H9 (cell line): ENCODE data around the gene TMEM81. TPM values are rescaled to one million over a fixed set of nuclear protein-coding genes. Genes with fewer than 3 reads are reported as not detected.

Source experiments
- DNase-seq: peaks from one replicate; pipeline ENCODE4 v3.0.0-alpha.2; 2017
- H2AFZ ChIP-seq: one replicate; pipeline ENCODE4 v1.6.1; 2013; ENCODE audit warnings: mild to moderate bottlenecking, low read length, control low read depth, moderate library complexity
- H2AK5ac ChIP-seq: 2 replicates; pipeline ENCODE4 v1.6.1; 2013; ENCODE audit warnings: low read length, control low read depth, mixed read lengths; ENCODE audit not compliant: insufficient read length
- H2BK120ac ChIP-seq: one replicate; pipeline ENCODE4 v1.6.1; 2013; ENCODE audit warnings: low read depth, mild to moderate bottlenecking, low read length, control low read depth, inconsistent platforms; ENCODE audit not compliant: poor library complexity, severe bottlenecking
- H2BK12ac ChIP-seq: 2 replicates; pipeline ENCODE4 v1.6.1; 2013; ENCODE audit warnings: low read length, control low read depth, mixed read lengths, low read depth; ENCODE audit not compliant: insufficient read length
- H2BK15ac ChIP-seq: 2 replicates; pipeline ENCODE4 v1.6.1; 2013; ENCODE audit warnings: low read depth, low read length, control low read depth
- H2BK20ac ChIP-seq: one replicate; pipeline ENCODE4 v1.6.1; 2013; ENCODE audit warnings: low read depth, mild to moderate bottlenecking, low read length, control low read depth, inconsistent platforms; ENCODE audit not compliant: poor library complexity, severe bottlenecking
- H2BK5ac ChIP-seq: 2 replicates; pipeline ENCODE4 v1.6.1; 2013; ENCODE audit warnings: low read length, control low read depth, mixed read lengths; ENCODE audit not compliant: insufficient read length
- H3K14ac ChIP-seq: 2 replicates; pipeline ENCODE4 v1.6.1; 2013; ENCODE audit warnings: low read length, control low read depth; ENCODE audit not compliant: insufficient read depth
- H3K18ac ChIP-seq: 2 replicates; pipeline ENCODE4 v1.6.1; 2013; ENCODE audit warnings: low read depth, mild to moderate bottlenecking, mixed read lengths, low read length, control low read depth; ENCODE audit not compliant: insufficient read length
- H3K23ac ChIP-seq: 2 replicates; pipeline ENCODE4 v1.6.1; 2013; ENCODE audit warnings: low read length, control low read depth, mixed read lengths, low read depth; ENCODE audit not compliant: insufficient read length
- H3K23me2 ChIP-seq: 2 replicates; pipeline ENCODE4 v1.6.1; 2013; ENCODE audit warnings: low read depth, mild to moderate bottlenecking, mixed read lengths, low read length, control low read depth; ENCODE audit not compliant: insufficient read length, poor library complexity, severe bottlenecking
- H3K27ac ChIP-seq: 2 replicates; pipeline ENCODE4 v1.5.1; 2013; ENCODE audit warnings: low read length, control low read depth, mixed read lengths, low read depth; ENCODE audit not compliant: insufficient read length
- H3K27me3 ChIP-seq: 2 replicates; pipeline ENCODE4 v1.6.1; 2013; ENCODE audit warnings: low read length, control low read depth, inconsistent platforms; ENCODE audit not compliant: insufficient read depth
- H3K4ac ChIP-seq: 2 replicates; pipeline ENCODE4 v1.6.1; 2013; ENCODE audit warnings: low read depth, mild to moderate bottlenecking, control low read depth, inconsistent platforms, low read length, moderate library complexity
- H3K4me1 ChIP-seq: 2 replicates; pipeline ENCODE4 v1.6.1; 2013; ENCODE audit warnings: low read length, control low read depth, inconsistent platforms; ENCODE audit not compliant: insufficient read depth
- H3K4me2 ChIP-seq: 2 replicates; pipeline ENCODE4 v1.6.1; 2013; ENCODE audit warnings: low read length, control low read depth, mixed read lengths; ENCODE audit not compliant: insufficient read length, insufficient read depth
- H3K56ac ChIP-seq: 2 replicates; pipeline ENCODE4 v1.6.1; 2013; ENCODE audit warnings: low read depth, mild to moderate bottlenecking, mixed read lengths, low read length, control low read depth; ENCODE audit not compliant: insufficient read length
- H3K79me1 ChIP-seq: 2 replicates; pipeline ENCODE4 v1.6.1; 2013; ENCODE audit warnings: low read depth, mild to moderate bottlenecking, moderate library complexity, low read length, control low read depth, inconsistent platforms; ENCODE audit not compliant: insufficient read depth, poor library complexity, severe bottlenecking
- H3K79me2 ChIP-seq: 2 replicates; pipeline ENCODE4 v1.6.1; 2013; ENCODE audit warnings: low read length, control low read depth, inconsistent platforms; ENCODE audit not compliant: insufficient read depth
- H3K9ac ChIP-seq: 2 replicates; pipeline ENCODE4 v1.6.1; 2013; ENCODE audit warnings: low read length, control low read depth, mixed read lengths; ENCODE audit not compliant: insufficient read length; ENCODE audit errors: extremely low read depth
- H3K9me3 ChIP-seq: one replicate; pipeline ENCODE4 v1.6.1; 2013; ENCODE audit warnings: low read depth, low read length, inconsistent platforms; ENCODE audit not compliant: control insufficient read depth
- H3T11ph ChIP-seq: one replicate; pipeline ENCODE4 v1.6.1; 2013; ENCODE audit warnings: mild to moderate bottlenecking, low read length, control low read depth, inconsistent platforms
- H4K20me1 ChIP-seq: one replicate; pipeline ENCODE4 v1.6.1; 2013; ENCODE audit not compliant: control insufficient read depth, insufficient read length, insufficient read depth
- H4K5ac ChIP-seq: 2 replicates; pipeline ENCODE4 v1.6.1; 2013; ENCODE audit warnings: low read depth, mild to moderate bottlenecking, mixed read lengths, low read length, control low read depth; ENCODE audit not compliant: insufficient read length
- H4K8ac ChIP-seq: replicated peaks from 2 replicates; pipeline ENCODE4 v1.6.1; 2013; ENCODE audit warnings: low read length, control low read depth, mixed read lengths, low read depth; ENCODE audit not compliant: insufficient read length
- H4K91ac ChIP-seq: 2 replicates; pipeline ENCODE4 v1.6.1; 2013; ENCODE audit warnings: low read depth, mild to moderate bottlenecking, moderate library complexity, mixed read lengths, low read length, control low read depth; ENCODE audit not compliant: insufficient read length
- H3K27ac Mint-ChIP-seq, 3 experiments: 2 replicates in 2 of 3; 3 replicates in 1 of 3; pipeline ENCODE4 v1.8.0; 2020 to 2021; ENCODE audit warnings: mixed read lengths in 3 of 3, mild to moderate bottlenecking in 1 of 3, moderate library complexity in 1 of 3
- H3K27me3 Mint-ChIP-seq: 2 replicates; pipeline ENCODE4 v1.8.0; 2021; ENCODE audit warnings: low read depth, mild to moderate bottlenecking, moderate library complexity, mixed read lengths
- H3K36me3 Mint-ChIP-seq, 3 experiments: 2 replicates in 2 of 3; 3 replicates in 1 of 3; pipeline ENCODE4 v1.8.0; 2020 to 2021; ENCODE audit warnings: low read depth in 3 of 3, mixed read lengths in 3 of 3; ENCODE audit not compliant: insufficient read depth in 1 of 3
- H3K4me1 Mint-ChIP-seq, 2 experiments: 2 replicates each; pipeline ENCODE4 v1.8.0; 2020; ENCODE audit warnings: mixed read lengths in 2 of 2
- H3K4me3 Mint-ChIP-seq, 2 experiments: 2 replicates in 1 of 2; 3 replicates in 1 of 2; pipeline ENCODE4 v1.8.0; 2020 to 2021; ENCODE audit warnings: mild to moderate bottlenecking in 2 of 2, mixed read lengths in 2 of 2, moderate library complexity in 1 of 2
- H3K9me3 Mint-ChIP-seq, 2 experiments: 2 replicates in 1 of 2; 3 replicates in 1 of 2; pipeline ENCODE4 v1.8.0; 2020; ENCODE audit warnings: mild to moderate bottlenecking in 2 of 2, mixed read lengths in 2 of 2, moderate library complexity in 1 of 2
- WGBS: extraction: QIAGEN DNeasy Blood & Tissue Kit; methylation state at CpG from one replicate; pipeline ENCODE4 v1.1.7; 2013; ENCODE audit warnings: missing lambda C conversion rate, low lambda C conversion rate, mixed read lengths; ENCODE audit not compliant: insufficient read length; ENCODE audit errors: extremely low coverage; 5-methylcytosine and 5-hydroxymethylcytosine counted together
- total RNA-seq: library from RNA; stranded (reverse); gene quantifications from 2 replicates; pipeline ENCODE4 v1.2.1, GENCODE V29; 2021
- TF ChIP-seq, protein P1 (sequence below): fragments of 200-600 bp; sonication (generic); conservative IDR thresholded peaks from 3 replicates; pipeline ENCODE4 v1.8.0; 2021; ENCODE audit warnings: antibody characterized with exemption, mild to moderate bottlenecking

TMEM81 gene
- total RNA-seq, 1 experiment from 2014 or later: 3.0 TPM

DNA sequence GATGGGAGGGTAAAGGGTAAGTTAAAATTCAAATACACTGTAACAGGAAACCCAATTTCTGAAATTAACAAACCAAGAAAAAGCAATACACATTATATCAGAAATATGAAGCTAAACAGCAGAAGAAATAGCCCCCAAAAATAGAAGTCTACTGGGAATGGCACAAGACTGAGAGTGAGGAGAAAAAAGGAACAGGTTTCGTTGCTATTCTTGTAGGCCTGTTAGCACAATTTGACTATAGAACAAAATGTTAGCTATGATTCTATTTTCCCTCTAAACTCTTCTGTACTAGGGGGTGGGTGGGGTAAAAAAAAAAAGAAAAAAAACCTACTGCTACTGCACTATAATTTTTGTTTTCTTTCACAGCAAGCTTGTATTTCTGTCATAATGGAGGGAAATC is 25.0 kb upstream of the TMEM81 start:
- no peaks in the 10 kb centered on the region for H3K23me2 ChIP-seq
- no peak overlapping the region for H2BK12ac ChIP-seq
- Mint-ChIP-seq H3K36me3 (peaks cover 17 to 48% (median 39%) of the 10 kb centered on the region in 3 experiments; a peak in 6 of 7 replicates), H3K9me3 (no peaks in the 10 kb centered on the region), H3K4me1 (no peaks in the 10 kb centered on the region), H3K4me3 (no peak overlapping the region), H3K27ac (no peak overlapping the region), H3K27me3 (no peaks in the 10 kb centered on the region)
- H3K79me1 ChIP-seq: peaks cover 7% of the 10 kb centered on the region
- WGBS: no CpG with 5 or more reads among the region's 1 CpG
- no peaks in the 10 kb centered on the region for H3K27me3 ChIP-seq
- no peak overlapping the region for H2AFZ ChIP-seq
- no peak overlapping the region for H3K56ac ChIP-seq
- no peak overlapping the region for H4K8ac ChIP-seq
- H3K4me1 ChIP-seq: no peaks in the 10 kb centered on the region
- no peaks in the 10 kb centered on the region for H4K20me1 ChIP-seq
- no peak overlapping the region for H2BK5ac ChIP-seq
- H4K5ac ChIP-seq: no peak overlapping the region
- H3T11ph ChIP-seq: no peak overlapping the region
- no peak overlapping the region for H3K18ac ChIP-seq
- no peak overlapping the region for H3K23ac ChIP-seq
- H3K27ac ChIP-seq: no peak overlapping the region
- no peak overlapping the region for H3K9ac ChIP-seq
- no peak overlapping the region for H4K91ac ChIP-seq
- no peaks in the 10 kb centered on the region for H3K79me2 ChIP-seq
- H3K9me3 ChIP-seq: no peaks in the 10 kb centered on the region
- TF ChIP-seq, protein P1, sequence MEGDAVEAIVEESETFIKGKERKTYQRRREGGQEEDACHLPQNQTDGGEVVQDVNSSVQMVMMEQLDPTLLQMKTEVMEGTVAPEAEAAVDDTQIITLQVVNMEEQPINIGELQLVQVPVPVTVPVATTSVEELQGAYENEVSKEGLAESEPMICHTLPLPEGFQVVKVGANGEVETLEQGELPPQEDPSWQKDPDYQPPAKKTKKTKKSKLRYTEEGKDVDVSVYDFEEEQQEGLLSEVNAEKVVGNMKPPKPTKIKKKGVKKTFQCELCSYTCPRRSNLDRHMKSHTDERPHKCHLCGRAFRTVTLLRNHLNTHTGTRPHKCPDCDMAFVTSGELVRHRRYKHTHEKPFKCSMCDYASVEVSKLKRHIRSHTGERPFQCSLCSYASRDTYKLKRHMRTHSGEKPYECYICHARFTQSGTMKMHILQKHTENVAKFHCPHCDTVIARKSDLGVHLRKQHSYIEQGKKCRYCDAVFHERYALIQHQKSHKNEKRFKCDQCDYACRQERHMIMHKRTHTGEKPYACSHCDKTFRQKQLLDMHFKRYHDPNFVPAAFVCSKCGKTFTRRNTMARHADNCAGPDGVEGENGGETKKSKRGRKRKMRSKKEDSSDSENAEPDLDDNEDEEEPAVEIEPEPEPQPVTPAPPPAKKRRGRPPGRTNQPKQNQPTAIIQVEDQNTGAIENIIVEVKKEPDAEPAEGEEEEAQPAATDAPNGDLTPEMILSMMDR: no peak
- H2BK120ac ChIP-seq: no peak overlapping the region
- no peak overlapping the region for H3K4me2 ChIP-seq
- no peak overlapping the region for H3K14ac ChIP-seq
- H3K4ac ChIP-seq: no peak overlapping the region
- DNase-seq: no peak
- no peak overlapping the region for H2AK5ac ChIP-seq
- no peak overlapping the region for H2BK15ac ChIP-seq
- no peak overlapping the region for H2BK20ac ChIP-seq
